Thyroid gland (tissue), 4 donors: Measurements from ENCODE around the gene DCXR. TPM values are rescaled to one million over a fixed set of nuclear protein-coding genes. Genes with fewer than 3 reads are reported as not detected.
A peak's percentile ranks its signal among the peaks of the same experiment; 100 is the strongest.

Experiments used
- DNase-seq, 2 donors: peaks; one replicate each; pipeline ENCODE4 v3.0.0-alpha.2; 2019
- H3K27ac ChIP-seq, 3 donors: fragments of 200-600 bp; sonication (generic); 1 replicate in 2 of 3; 2 replicates in 1 of 3; pipeline ENCODE4 v1.5.1; 2016 to 2019; ENCODE audit warnings: mild to moderate bottlenecking in 1 of 3, moderate library complexity in 1 of 3
- H3K27me3 ChIP-seq: fragments of 200-600 bp; sonication (generic); one replicate; pipeline ENCODE4 v1.5.1; 2019
- H3K36me3 ChIP-seq, 2 donors: fragments of 200-600 bp; sonication (generic); one replicate each; pipeline ENCODE4 v1.5.1; 2016 to 2019
- H3K4me1 ChIP-seq, 2 donors: fragments of 200-600 bp; sonication (generic); one replicate each; pipeline ENCODE4 v1.5.1; 2017 to 2019
- H3K4me3 ChIP-seq, 3 donors: fragments of 200-600 bp; sonication (generic); replicated peaks in 1 of 3; 1 replicate in 2 of 3; 2 replicates in 1 of 3; pipeline ENCODE4 v1.5.1; 2016; ENCODE audit warnings: mild to moderate bottlenecking in 1 of 3
- H3K9me3 ChIP-seq: fragments of 200-600 bp; sonication (generic); one replicate; pipeline ENCODE4 v1.5.1; 2017
- CTCF ChIP-seq, 6 experiments: fragments of 200-600 bp in 3 of 6; fragments of 450-650 bp in 3 of 6; sonication (generic) in 3 of 6; IDR thresholded peaks; one replicate each; pipeline ENCODE4 v1.5.1; 2016 to 2019; ENCODE audit warnings: antibody characterized with exemption in 6 of 6, mild to moderate bottlenecking in 2 of 6, inconsistent platforms in 1 of 6, moderate library complexity in 1 of 6
- POLR2A ChIP-seq, 2 donors: fragments of 450-650 bp; IDR thresholded peaks; one replicate each; pipeline ENCODE4 v1.6.1; 2017; ENCODE audit warnings: antibody characterized with exemption in 2 of 2, mild to moderate bottlenecking in 2 of 2, moderate library complexity in 1 of 2
- WGBS, 2 donors: methylation state at CpG; one replicate each; pipeline ENCODE4 v1.1.5; 2017; 5-methylcytosine and 5-hydroxymethylcytosine counted together
- intact Hi-C: fragments of 100-400 bp; cut with DNase I; formaldehyde crosslinking; loops from one replicate; pipeline ENCODE4 v1.15.1; 2023
- total RNA-seq, 4 donors: library from RNA; depleted of rRNA; stranded (reverse); fragments of >200 nt; gene quantifications; one replicate each; pipeline ENCODE4 v1.2.3, GENCODE V29; 2016

The DCXR gene
- total RNA-seq, 4 donors from 2014 or later: 88.6 to 161 (median 114) TPM

- peak; percentile 93 to 94 for DNase-seq
- Histone ChIP-seq H3K9me3 (no peaks in the 10 kb centered on the region), H3K27me3 (no peaks in the 10 kb centered on the region), H3K36me3 (peaks cover 0 to 5% of the 10 kb centered on the region in 2 donors), H3K27ac (peak overlapping the region in 1 of 3 donors; percentile 12), H3K4me1 (peaks cover 36 to 48% of the 10 kb centered on the region in 2 donors), H3K4me3 (no peak overlapping the region)
- TF ChIP-seq CTCF (IDR thresholded peaks at IDR 0.05): peak in 1 of 6 experiments; percentile 6
- peak in 1 of 2 donors; percentile 33 for TF ChIP-seq POLR2A (IDR thresholded peaks at IDR 0.05)
- WGBS, 2 donors: 24 to 39% methylated on average over 12 to 16 of the region's 31 CpGs
- intact Hi-C loops: no loop called here
Measured at GRCh38 chr17:81991684-81992305, 45.7 kb downstream of the DCXR start.

GRCh38 chr17:81990836-81991683 is 46.4 kb downstream of the DCXR start:
- H3K27ac ChIP-seq: no peak overlapping the region
- H3K27me3 ChIP-seq: no peaks in the 10 kb centered on the region
- WGBS, 2 donors: 88 to 90% methylated on average over 22 to 24 of the region's 25 CpGs
- no peaks in the 10 kb centered on the region for H3K9me3 ChIP-seq
- peaks cover 0 to 6% of the 10 kb centered on the region in 2 donors for H3K36me3 ChIP-seq
- no peak overlapping the region for H3K4me3 ChIP-seq
- intact Hi-C loops: no loop called here
- no peak for DNase-seq
- H3K4me1 ChIP-seq: peaks cover 36 to 48% of the 10 kb centered on the region in 2 donors
- no peak for TF ChIP-seq POLR2A (IDR thresholded peaks at IDR 0.05)
- TF ChIP-seq CTCF (IDR thresholded peaks at IDR 0.05): no peak

- intact Hi-C loops: no loop called here
- Histone ChIP-seq H3K9me3 (no peaks in the 10 kb centered on the region), H3K4me3 (no peak overlapping the region), H3K4me1 (peaks cover 14% of the 10 kb centered on the region in 2 donors), H3K36me3 (peaks cover 10 to 25% of the 10 kb centered on the region in 2 donors), H3K27ac (no peak overlapping the region), H3K27me3 (no peaks in the 10 kb centered on the region)
- WGBS, 2 donors: 92 to 95% methylated on average over 25 to 26 of the region's 26 CpGs
- DNase-seq: no peak
- TF ChIP-seq POLR2A (IDR thresholded peaks at IDR 0.05) (no peak), CTCF (IDR thresholded peaks at IDR 0.05) (no peak)
Measured at GRCh38 chr17:81987161-81987770, 50.2 kb downstream of the DCXR start.

GRCh38 chr17:81986606-81987005 is 50.9 kb downstream of the DCXR start:
- H3K27me3 ChIP-seq: no peaks in the 10 kb centered on the region
- H3K4me1 ChIP-seq: peaks cover 9 to 12% of the 10 kb centered on the region in 2 donors
- no peaks in the 10 kb centered on the region for H3K9me3 ChIP-seq
- intact Hi-C loops: no loop called here
- DNase-seq: no peak
- no peak for TF ChIP-seq POLR2A (IDR thresholded peaks at IDR 0.05)
- no peak for TF ChIP-seq CTCF (IDR thresholded peaks at IDR 0.05)
- WGBS, 2 donors: 93 to 98% methylated on average over 22 to 23 of the region's 26 CpGs
- no peak overlapping the region for H3K27ac ChIP-seq
- H3K4me3 ChIP-seq: no peak overlapping the region
- peaks cover 10 to 25% of the 10 kb centered on the region in 2 donors for H3K36me3 ChIP-seq

Other genes starting within 250 kb of the DCXR start
- gene GCGR, start 233.5 kb downstream of the DCXR start, total RNA-seq: not detected
- gene MCRIP1, start 204.4 kb downstream of the DCXR start, total RNA-seq: 10 to 100 TPM; 55.2 to 88.6 (median 83.7) TPM
- not detected for gene PPP1R27, start 202.6 kb downstream of the DCXR start, total RNA-seq
- 1,000 to 10,000 TPM in 1 of 4 donors, 100 to 1,000 TPM in 3; 548 to 1,124 (median 681) TPM for gene P4HB, start 177.2 kb downstream of the DCXR start, total RNA-seq
- 100 to 1,000 TPM; 115 to 173 (median 164) TPM for gene ARHGDIA, start 166.4 kb downstream of the DCXR start, total RNA-seq
- gene ALYREF, start 146.1 kb downstream of the DCXR start, total RNA-seq: 100 to 1,000 TPM in 1 of 4 donors, 10 to 100 TPM in 3; 55.5 to 106 (median 75.4) TPM
- 100 to 1,000 TPM in 3 of 4 donors, 10 to 100 TPM in 1; 88.8 to 202 (median 169) TPM for gene ANAPC11, start 146.0 kb downstream of the DCXR start, total RNA-seq
- gene NPB, start 135.5 kb downstream of the DCXR start, total RNA-seq: 1 to 10 TPM in 1 of 4 donors, under 1 TPM in 2, not detected in 1; 0.33 to 1.1 (median 0.38) TPM
- gene PCYT2, start 126.3 kb downstream of the DCXR start, total RNA-seq: 10 to 100 TPM; 30.4 to 36.5 (median 34.2) TPM
- gene SIRT7, start 119.5 kb downstream of the DCXR start, total RNA-seq: 10 to 100 TPM in 3 of 4 donors, 1 to 10 TPM in 1; 8.9 to 23.5 (median 15.8) TPM
- gene MAFG, start 110.0 kb downstream of the DCXR start, total RNA-seq: 10 to 100 TPM; 28.2 to 51.8 (median 36.4) TPM
- 10 to 100 TPM in 2 of 4 donors, 1 to 10 TPM in 2; 5.5 to 29.2 (median 13.9) TPM for gene PYCR1, start 100.4 kb downstream of the DCXR start, total RNA-seq
- gene MYADML2, start 90.5 kb downstream of the DCXR start, total RNA-seq: not detected
- under 1 TPM in 1 of 4 donors, not detected in 3; 0.40 TPM for gene NOTUM, start 76.5 kb downstream of the DCXR start, total RNA-seq
- gene ASPSCR1, start 60.1 kb downstream of the DCXR start, total RNA-seq: 10 to 100 TPM; 23.2 to 53.6 (median 35.7) TPM
- 10 to 100 TPM; 40.7 to 95.9 (median 78.0) TPM for gene CENPX, start 14.8 kb downstream of the DCXR start, total RNA-seq
- 10 to 100 TPM; 15.3 to 33.0 (median 18.9) TPM for gene LRRC45, start 14.4 kb downstream of the DCXR start, total RNA-seq
- gene RAC3, start 6.0 kb downstream of the DCXR start, total RNA-seq: 10 to 100 TPM; 11.8 to 23.8 (median 14.4) TPM
- gene RFNG, start 14.1 kb upstream of the DCXR start, total RNA-seq: 10 to 100 TPM; 36.0 to 49.0 (median 38.3) TPM
- 100 to 1,000 TPM in 2 of 4 donors, 10 to 100 TPM in 2; 80.1 to 164 (median 102) TPM for gene GPS1, start 14.2 kb upstream of the DCXR start, total RNA-seq
- gene DUS1L, start 28.1 kb upstream of the DCXR start, total RNA-seq: 10 to 100 TPM; 58.7 to 90.5 (median 75.5) TPM
- 10 to 100 TPM; 23.5 to 92.5 (median 77.3) TPM for gene FASN, start 60.5 kb upstream of the DCXR start, total RNA-seq
- 10 to 100 TPM; 27.1 to 79.9 (median 50.9) TPM for gene CCDC57, start 175.1 kb upstream of the DCXR start, total RNA-seq
- 10 to 100 TPM; 42.1 to 75.5 (median 44.2) TPM for gene SLC16A3, start 191.3 kb upstream of the DCXR start, total RNA-seq
- gene CSNK1D, start 236.0 kb upstream of the DCXR start, total RNA-seq: 10 to 100 TPM; 47.3 to 91.2 (median 88.7) TPM